GM18861 (cell line): Measurements from ENCODE around the gene SRM.
A peak's percentile ranks its signal among the peaks of the same experiment; 100 is the strongest.
"Not testable (repeated sequence)": the region's sequence is repeated elsewhere in the genome, so short reads cannot be mapped to it uniquely, and the experiment has no call there.

ENCODE experiments used
- ATAC-seq: cut with Tn5 transposase; IDR thresholded peaks from one replicate; pipeline ENCODE4 v1.9.1; 2021; ENCODE audit not compliant: unreplicated experiment

The SRM gene

DNA sequence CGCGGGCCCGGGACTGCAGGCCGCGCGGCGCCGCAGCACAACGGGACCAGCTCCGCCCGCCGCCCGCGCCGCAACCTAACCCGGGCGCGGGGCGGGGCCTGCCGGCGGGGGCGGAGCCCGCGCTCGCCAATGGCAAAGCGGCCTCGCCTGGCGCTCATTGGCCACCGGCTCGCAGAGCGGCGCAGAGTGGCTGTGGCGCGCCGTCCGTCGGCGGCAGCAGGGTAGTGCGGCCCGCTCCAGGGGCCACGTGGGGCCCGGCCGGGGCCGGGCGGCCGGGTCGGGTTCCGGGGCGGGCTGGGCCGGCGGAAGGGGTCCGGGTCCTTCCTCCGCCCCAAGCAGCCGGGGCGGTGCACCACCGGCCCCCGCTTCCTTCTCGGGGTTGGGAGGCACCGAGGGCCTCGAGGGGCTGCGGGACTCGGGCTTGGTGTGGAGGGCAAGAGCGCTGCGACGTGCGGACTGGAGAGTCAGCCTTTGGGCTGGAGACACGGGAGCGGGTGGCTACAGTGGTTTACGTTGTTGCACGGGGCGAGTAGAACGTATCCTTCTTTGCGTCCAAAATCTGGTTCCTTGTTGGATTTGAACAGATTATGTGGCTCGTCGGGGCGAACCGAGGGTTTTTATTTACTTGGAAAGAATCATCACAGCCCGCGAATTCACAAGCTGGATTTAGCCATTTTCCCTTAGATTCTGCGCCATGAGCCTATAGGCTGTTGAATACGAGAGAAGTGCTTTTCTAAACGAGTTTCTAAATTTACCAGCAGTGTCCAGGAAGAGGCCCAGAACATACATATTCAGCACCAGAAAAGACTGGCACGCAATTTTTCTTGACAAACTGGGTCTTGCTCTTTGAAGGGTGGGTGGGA, at the start of gene SRM:
TSS of gene SRM (minus strand) at position 51 of the 863 bp plus-strand sequence. CDS start 75 bp downstream, outside the sequence.
- peak; percentile 88 for ATAC-seq

DNA sequence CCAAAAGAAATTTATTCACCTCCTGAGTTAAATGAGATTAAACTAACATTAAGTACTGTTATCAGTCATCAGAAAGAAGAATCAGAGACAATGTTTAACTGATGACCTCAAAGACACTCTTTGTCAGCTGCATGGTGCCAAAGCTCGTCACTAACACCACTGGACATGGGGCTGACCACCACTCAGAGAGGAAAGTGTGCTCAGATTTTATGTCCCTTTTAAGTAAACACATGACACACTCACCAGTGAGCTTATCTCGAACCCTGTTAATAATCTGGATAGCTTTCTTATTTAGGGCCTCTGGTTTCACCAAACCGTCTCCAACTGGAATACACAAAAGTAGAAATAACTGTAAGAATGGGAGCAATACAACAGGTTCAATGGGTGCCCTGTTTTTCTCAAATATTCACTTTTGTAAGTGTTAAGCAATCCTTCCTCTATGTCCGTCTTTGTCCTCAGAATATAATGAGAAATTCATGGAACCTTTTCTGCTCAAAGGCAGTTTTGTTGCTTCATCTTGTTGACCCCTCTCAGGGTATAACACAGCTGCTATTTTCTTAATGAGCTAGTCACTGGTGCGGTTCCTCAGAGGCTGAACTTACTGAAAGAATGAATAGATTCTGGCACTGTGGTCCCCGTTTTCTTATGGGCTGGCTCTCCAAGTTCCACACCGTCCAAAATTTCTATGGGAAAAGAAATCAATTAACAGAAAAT, 49.4 kb upstream of the SRM start:
- ATAC-seq: no peak

DNA sequence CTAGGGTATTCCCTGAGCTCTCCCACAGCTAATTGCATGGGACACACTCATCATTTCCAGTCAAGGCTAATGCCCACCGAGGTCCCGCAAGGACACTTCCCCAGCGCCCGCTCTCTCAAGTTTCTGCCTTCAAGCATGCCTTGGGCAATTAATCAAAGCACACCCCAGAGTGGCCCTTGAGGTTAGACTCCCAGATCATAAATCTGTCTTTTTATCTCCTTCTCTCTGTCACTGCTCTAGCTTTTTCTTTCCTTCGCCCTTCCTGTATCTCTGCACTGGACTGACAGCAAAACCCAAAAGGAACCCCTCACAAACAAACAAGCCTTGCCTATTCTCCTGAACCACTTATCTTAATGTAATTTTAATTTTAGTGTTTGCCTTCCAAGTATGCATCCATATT, 47.8 kb upstream of the SRM start:
- no peak for ATAC-seq

- no peak for ATAC-seq
These were observed 45.8 kb upstream of the SRM start for GRCh38 chr1:11105586-11105985.

- no peak for ATAC-seq
These were observed 41.5 kb upstream of the SRM start for GRCh38 chr1:11101347-11101746.

- ATAC-seq: not testable (repeated sequence)
These were observed 41.0 kb upstream of the SRM start for GRCh38 chr1:11100806-11101205.

DNA sequence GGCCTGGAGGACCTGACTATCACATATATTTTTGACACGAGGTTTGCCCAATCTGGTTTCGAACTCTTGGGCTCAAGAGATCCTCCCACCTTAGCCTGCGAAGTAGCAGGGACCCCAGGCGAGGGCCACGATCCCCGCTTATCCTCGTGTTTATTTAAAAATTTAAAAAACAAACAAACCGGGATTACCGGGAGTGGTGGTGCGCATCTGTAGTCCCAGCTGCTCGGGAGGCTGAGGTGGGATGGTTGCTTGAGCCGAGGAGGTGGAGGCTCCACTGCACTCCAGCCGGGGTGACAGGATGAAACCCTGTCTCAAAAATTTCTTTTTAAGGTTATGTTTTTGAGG, 40.3 kb upstream of the SRM start:
- ATAC-seq: no peak

DNA sequence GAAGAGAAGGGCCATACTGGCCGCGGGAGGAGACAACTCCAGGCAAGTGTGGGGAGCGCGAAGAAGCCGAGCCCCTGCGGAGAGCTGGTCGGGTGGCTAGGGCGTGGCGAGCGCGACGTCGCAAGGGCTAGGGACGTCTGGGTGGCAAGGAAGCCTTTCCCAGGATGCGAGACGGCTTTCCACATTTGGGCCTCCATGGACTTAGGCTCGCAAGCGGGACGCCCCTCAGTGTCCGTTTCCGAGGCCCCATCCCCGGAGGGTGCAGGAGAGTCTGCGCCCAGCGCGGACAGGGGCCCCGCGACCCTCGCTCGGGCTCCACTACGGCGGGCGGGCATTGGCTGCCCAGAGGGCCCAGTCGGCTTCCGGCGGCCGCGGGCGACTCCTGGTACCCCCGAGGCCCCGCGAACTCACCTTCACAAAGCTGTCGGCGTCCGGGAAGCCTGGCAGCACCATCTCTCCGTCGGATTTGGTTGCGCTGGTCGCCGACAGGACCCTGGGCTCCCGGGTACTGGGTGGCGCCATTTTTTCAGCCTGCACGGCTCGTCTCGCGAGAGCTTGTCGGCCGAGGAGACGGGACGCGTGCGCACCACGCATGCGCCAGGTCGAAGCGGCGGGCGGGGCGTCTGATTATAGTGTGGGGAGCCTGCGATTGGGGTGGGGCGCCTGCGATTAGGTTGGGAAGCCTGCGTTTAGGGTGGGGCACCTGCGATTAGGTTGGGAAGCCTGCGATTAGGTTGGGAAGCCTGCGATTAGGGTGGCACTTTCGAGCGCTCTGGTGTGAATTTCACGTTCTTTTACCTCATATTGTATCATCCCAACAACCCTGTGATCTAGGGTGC, 39.7 kb upstream of the SRM start, which contains the start of gene EXOSC10:
TSS of gene EXOSC10 (minus strand) at position 560 of the 839 bp plus-strand sequence. CDS start at position 522, 38 bp downstream.
- ATAC-seq: peak; percentile 90

- no peak for ATAC-seq
These were observed 39.1 kb upstream of the SRM start for GRCh38 chr1:11098931-11099309.

DNA sequence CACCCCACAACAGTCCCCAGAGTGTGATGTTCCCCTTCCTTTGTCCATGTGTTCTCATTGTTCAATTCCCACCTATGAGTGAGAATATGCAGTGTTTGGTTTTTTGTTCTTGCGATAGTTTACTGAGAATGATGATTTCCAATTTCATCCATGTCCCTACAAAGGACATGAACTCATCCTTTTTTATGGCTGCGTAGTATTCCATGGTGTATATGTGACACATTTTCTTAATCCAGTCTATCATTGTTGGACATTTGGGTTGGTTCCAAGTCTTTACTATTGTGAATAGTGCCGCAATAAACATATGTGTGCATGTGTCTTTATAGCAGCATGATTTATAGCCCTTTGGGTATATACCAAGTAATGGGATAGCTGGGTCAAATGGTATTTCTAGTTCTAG, 24.0 kb upstream of the SRM start:
- ATAC-seq: not testable (repeated sequence)

DNA sequence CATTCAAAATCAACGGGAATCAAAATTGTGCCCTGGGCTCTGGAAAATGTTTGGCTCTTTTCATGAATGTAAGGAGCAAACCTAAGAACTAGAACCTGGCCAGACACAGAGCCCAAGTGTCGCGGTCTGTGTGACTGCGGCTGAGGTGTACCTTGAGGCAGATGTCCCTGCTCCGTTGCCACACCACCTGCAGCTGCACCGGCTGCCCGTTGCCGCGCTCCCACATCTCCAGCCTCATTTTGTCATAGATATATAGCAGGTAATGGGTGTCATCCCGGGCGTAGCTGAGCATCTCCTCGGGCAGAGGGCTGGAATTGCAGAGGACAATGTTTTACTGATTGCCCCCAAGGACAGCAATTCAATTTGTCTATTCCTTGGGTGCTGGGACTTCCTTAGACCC, 21.1 kb upstream of the SRM start:
- no peak for ATAC-seq

- ATAC-seq: no peak
These were observed 18.8 kb upstream of the SRM start for GRCh38 chr1:11078631-11079030.

- not testable (repeated sequence) for ATAC-seq
These were observed 13.6 kb upstream of the SRM start for GRCh38 chr1:11073398-11073797.

- ATAC-seq: no peak
These were observed 12.5 kb upstream of the SRM start for GRCh38 chr1:11072216-11072917.

GRCh38 chr1:11071463-11072215, 11.8 kb upstream of the SRM start:
- no peak for ATAC-seq

DNA sequence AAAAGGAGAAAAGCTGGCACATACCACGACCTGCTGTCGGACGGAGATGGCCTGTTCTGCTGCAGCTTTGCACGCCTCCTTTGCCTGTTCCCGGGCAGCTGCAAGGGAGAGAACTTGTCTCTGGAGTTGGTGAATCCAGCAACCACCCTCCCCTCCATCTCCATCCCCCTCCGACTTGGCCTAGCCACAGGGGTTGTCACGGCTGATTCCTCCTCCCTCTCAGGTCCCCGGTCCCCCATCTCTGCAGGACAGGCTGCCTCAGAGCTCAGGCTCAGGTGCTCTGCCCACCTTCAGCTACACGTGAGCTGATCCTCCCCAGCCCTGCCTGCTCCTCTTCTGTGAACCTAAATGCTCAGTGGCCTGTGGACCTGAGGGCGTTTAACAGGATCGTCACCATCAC, 11.1 kb upstream of the SRM start:
- no peak for ATAC-seq

GRCh38 chr1:11068600-11069473, 9.0 kb upstream of the SRM start:
- no peak for ATAC-seq

- no peak for ATAC-seq
These were observed 8.1 kb upstream of the SRM start for GRCh38 chr1:11067716-11068599.
